T-helper 17 cell (primary cell): Measurements from ENCODE around the gene ARL6IP4. TPM values are rescaled to one million over a fixed set of nuclear protein-coding genes. Genes with fewer than 3 reads are reported as not detected.
"Not testable (repeated sequence)": the region's sequence is repeated elsewhere in the genome, so short reads cannot be mapped to it uniquely, and the experiment has no call there.

ENCODE experiments used
- ATAC-seq: fragments of 150-1000 bp; cut with Tn5 transposase; 2 replicates; pipeline ENCODE4 v1.10.0; 2021; ENCODE audit warnings: mild to moderate bottlenecking, moderate library complexity
- DNase-seq, 3 donors: peaks; one replicate each; pipeline versions ENCODE4 v3.0.0 to v3.0.0-alpha.2; 2020 to 2021
- H3K9me3 ChIP-seq: one replicate; pipeline ENCODE4 v1.7.0; 2013; ENCODE audit warnings: low read length, mild to moderate bottlenecking; ENCODE audit not compliant: control insufficient read depth, poor library complexity, severe bottlenecking
- H3K27ac Mint-ChIP-seq: one replicate; pipeline ENCODE4 v1.8.0; 2022; ENCODE audit warnings: mild to moderate bottlenecking, moderate library complexity, mixed read lengths
- H3K27me3 Mint-ChIP-seq: one replicate; pipeline ENCODE4 v1.8.0; 2022; ENCODE audit warnings: mixed read lengths
- H3K36me3 Mint-ChIP-seq: one replicate; pipeline ENCODE4 v1.8.0; 2022; ENCODE audit warnings: low read depth, mixed read lengths
- H3K4me1 Mint-ChIP-seq: one replicate; pipeline ENCODE4 v1.8.0; 2022; ENCODE audit warnings: mild to moderate bottlenecking, mixed read lengths
- H3K4me3 Mint-ChIP-seq: one replicate; pipeline ENCODE4 v1.8.0; 2022; ENCODE audit warnings: mild to moderate bottlenecking, moderate library complexity, mixed read lengths
- total RNA-seq, 4 donors: library from RNA in 2 of 4; stranded (reverse) in 2 of 4; gene quantifications; one replicate each; pipeline ENCODE4 v1.2.3 and lab custom pipeline; 2022 to 2026

ARL6IP4 gene
- total RNA-seq, 2 donors from 2014 or later = 109 to 131 TPM

DNA sequence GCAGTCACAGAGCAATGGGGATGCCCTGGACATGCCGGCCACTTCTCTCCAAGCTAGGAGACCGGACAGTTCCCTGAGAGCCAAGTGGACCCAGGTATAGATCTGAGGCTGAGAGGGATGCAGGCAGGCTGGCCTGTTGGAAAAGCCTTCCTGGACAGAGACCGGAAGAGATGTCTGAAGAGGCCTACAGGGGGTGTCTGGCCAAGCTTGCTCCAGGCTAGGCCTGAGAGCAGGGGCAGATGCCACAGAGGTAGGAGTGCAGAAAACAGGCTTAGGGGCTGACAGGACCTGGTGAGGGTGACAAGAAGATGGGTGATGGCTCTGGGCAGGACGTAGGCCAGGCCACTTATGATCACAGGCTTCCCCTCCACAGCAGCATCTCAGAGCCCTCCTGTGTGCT lies 30.2 kb downstream of the ARL6IP4 start:
- DNase-seq = no peak
- H3K4me1 Mint-ChIP-seq = peaks cover 2% of the 10 kb centered on the region
- H3K4me3 Mint-ChIP-seq = no peak overlapping the region

GRCh38 chr12:123011701-123012100 lies 31.2 kb downstream of the ARL6IP4 start:
- no peak overlapping the region for H3K4me3 Mint-ChIP-seq
- ATAC-seq = no peak
- no peak for DNase-seq
- no peak overlapping the region for H3K27ac Mint-ChIP-seq
- H3K4me1 Mint-ChIP-seq = peaks cover 2% of the 10 kb centered on the region
- no peaks in the 10 kb centered on the region for H3K27me3 Mint-ChIP-seq
- peaks cover 5% of the 10 kb centered on the region for H3K36me3 Mint-ChIP-seq
- H3K9me3 ChIP-seq = no peaks in the 10 kb centered on the region

More for the DNA sequence above, 30.2 kb downstream of the ARL6IP4 start:
- ATAC-seq = no peak
- Mint-ChIP-seq H3K36me3 (peaks cover 4% of the 10 kb centered on the region), H3K27me3 (no peaks in the 10 kb centered on the region), H3K27ac (no peak overlapping the region)
- H3K9me3 ChIP-seq = no peaks in the 10 kb centered on the region

- no peaks in the 10 kb centered on the region for H3K27me3 Mint-ChIP-seq
- H3K4me1 Mint-ChIP-seq = peaks cover 4% of the 10 kb centered on the region
- H3K27ac Mint-ChIP-seq = no peak overlapping the region
- H3K9me3 ChIP-seq = no peaks in the 10 kb centered on the region
- DNase-seq (no peak), ATAC-seq (no peak)
- H3K36me3 Mint-ChIP-seq = peaks cover 3% of the 10 kb centered on the region
- no peak overlapping the region for H3K4me3 Mint-ChIP-seq
Measured at GRCh38 chr12:123013185-123014095, 33.0 kb downstream of the ARL6IP4 start.

DNA sequence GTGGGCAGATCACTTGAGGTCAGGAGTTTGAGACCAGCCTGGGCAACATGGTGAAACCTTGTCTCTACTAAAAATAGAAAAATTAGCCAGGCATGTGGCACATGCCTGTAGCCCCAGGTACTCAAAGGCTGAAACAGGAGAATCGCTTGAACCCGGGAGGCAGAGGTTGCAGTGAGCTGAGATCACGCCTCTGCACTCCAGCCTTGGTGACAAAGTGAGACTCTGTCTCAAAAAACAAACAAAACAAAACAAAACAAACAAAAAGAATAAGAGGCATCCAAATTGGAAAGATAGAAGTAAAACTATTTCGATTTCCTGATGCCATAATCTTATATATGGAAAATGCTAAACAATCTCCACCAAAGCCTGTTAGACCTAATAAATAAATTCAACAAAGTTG lies 34.0 kb downstream of the ARL6IP4 start:
- not testable (repeated sequence) for H3K4me3 Mint-ChIP-seq, ATAC-seq, H3K4me1 Mint-ChIP-seq

GRCh38 chr12:123017753-123018152 lies 37.3 kb downstream of the ARL6IP4 start:
- no peak overlapping the region for H3K27ac Mint-ChIP-seq
- H3K27me3 Mint-ChIP-seq = no peaks in the 10 kb centered on the region
- H3K4me3 Mint-ChIP-seq = no peak overlapping the region
- H3K9me3 ChIP-seq = no peaks in the 10 kb centered on the region
- DNase-seq (no peak), ATAC-seq (no peak)
- H3K4me1 Mint-ChIP-seq = peaks cover 7% of the 10 kb centered on the region
- peaks cover 3% of the 10 kb centered on the region for H3K36me3 Mint-ChIP-seq

More for the DNA sequence above, 34.0 kb downstream of the ARL6IP4 start:
- not testable (repeated sequence) for H3K9me3 ChIP-seq, H3K27ac Mint-ChIP-seq, DNase-seq, H3K27me3 Mint-ChIP-seq, H3K36me3 Mint-ChIP-seq

DNA sequence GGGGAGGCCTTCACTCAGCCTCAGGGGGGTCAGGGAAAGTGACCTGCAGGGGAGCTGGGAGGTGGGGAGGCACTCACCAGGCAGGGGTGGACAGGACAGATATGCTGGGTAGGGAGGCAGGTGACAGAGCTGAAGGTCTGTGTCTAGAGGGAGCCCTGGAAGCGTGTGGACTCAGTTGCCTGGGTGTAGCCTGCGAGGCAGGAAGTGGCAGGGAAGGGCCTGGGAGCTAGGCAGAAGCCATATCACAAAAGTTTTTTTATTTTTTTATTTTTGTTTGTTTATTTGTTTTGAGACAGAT lies 39.3 kb downstream of the ARL6IP4 start:
- Mint-ChIP-seq H3K27me3 (no peaks in the 10 kb centered on the region), H3K4me3 (no peak overlapping the region), H3K4me1 (peaks cover 7% of the 10 kb centered on the region), H3K27ac (no peak overlapping the region), H3K36me3 (peaks cover 3% of the 10 kb centered on the region)
- DNase-seq (no peak), ATAC-seq (no peak)
- H3K9me3 ChIP-seq = no peaks in the 10 kb centered on the region

DNA sequence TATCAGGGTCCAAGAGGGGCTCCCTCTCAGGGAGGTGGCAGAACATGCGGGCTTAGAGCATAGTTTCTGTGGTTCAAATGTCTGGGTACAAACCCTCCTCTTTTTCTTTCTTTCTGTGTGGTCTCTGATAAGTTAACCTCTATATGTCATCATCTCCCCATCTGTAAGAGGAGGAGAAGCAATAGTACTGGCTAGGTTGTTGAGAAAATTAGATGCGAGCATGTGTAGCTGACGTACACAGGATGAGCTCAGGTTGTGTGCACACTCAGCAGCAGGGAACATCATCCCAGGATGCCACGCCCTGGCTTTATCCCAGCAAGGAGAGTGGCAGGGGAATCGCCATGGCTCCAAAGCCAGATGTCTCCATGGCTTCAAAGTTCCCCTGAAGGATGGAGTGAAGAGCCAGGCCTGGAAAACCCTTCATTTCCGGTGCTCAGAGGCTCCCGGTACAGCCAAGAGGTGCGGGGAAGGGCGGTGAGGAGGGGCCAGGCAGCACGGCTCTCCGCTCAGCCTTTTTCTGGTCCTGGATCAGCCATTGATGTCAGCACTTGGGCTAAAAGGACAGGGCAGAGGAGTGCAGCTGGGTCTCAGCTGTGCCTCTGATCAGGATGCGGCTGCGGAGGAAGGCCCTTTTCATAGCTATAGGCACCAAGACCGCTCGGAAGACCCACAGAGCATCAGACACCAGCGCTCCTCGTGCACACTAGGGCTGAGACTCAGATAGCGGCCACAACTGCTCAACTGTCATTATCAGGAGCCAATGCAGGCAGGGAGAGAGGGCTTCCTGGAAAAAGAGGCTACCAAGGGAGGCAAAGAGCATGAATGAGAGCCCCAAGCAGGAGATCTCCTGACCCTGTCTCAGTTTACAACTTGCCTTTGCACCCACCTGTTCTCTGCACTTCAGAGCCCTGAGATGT lies 41.5 kb downstream of the ARL6IP4 start:
- Mint-ChIP-seq H3K27ac (no peak overlapping the region), H3K36me3 (no peaks in the 10 kb centered on the region), H3K4me3 (no peak overlapping the region), H3K4me1 (peaks cover 7% of the 10 kb centered on the region), H3K27me3 (no peaks in the 10 kb centered on the region)
- no peaks in the 10 kb centered on the region for H3K9me3 ChIP-seq
- ATAC-seq (no peak), DNase-seq (no peak)

DNA sequence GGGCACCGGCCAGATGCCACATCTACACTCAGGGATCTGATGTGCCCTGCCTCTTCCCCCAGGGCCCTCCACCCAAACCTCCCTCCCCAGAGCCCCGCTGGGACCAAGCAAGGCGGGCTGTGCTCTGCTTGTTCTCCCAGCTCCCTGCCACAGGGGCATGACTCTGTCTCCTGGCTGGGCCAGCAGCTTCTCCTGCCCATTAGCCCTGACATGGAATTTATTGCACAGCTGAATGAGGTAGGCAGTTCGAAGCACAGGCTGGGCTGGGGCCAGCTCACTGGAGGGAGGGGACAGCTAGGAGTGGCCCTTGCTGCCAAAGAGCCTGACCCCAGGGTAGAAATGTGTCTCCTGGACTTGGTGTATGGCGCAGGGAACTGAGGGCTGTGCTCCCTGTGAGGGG lies 42.4 kb downstream of the ARL6IP4 start:
- no peak overlapping the region for H3K4me3 Mint-ChIP-seq
- no peaks in the 10 kb centered on the region for H3K36me3 Mint-ChIP-seq
- ATAC-seq (no peak), DNase-seq (no peak)
- H3K27ac Mint-ChIP-seq = no peak overlapping the region
- peaks cover 7% of the 10 kb centered on the region for H3K4me1 Mint-ChIP-seq
- H3K27me3 Mint-ChIP-seq = no peaks in the 10 kb centered on the region
- H3K9me3 ChIP-seq = no peaks in the 10 kb centered on the region

DNA sequence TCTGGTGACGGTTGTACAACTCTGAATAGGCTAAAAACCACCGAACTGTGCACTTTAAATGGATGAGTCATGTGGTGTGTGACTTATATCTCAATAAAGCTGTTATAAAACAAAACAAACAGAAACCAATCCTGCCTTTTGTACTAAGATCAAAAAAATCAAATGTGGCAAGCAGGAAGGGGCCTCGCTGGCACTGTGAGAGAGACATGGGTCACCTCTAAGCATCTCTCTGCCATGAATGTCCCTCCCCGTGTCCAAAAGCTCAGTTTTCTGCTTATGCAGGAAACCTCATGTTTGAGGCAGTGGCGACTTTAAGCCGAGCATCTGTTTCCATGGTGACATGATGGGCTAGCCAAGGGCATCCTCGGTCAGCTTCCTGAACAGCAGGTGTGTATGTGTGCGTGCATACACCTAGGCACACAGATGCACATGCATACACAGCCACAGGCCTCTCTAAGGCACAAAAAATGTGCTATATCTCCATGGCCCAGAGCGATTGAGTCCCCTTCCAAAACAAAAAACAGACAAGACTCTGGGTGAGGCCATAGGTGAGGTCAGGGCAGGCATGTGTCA lies 44.4 kb downstream of the ARL6IP4 start:
- Mint-ChIP-seq H3K36me3 (no peaks in the 10 kb centered on the region), H3K27ac (peak overlapping the region; percentile 24), H3K27me3 (no peaks in the 10 kb centered on the region), H3K4me3 (no peak overlapping the region), H3K4me1 (peaks cover 3% of the 10 kb centered on the region)
- ATAC-seq = peak; percentile 28
- DNase-seq = no peak
- H3K9me3 ChIP-seq = no peaks in the 10 kb centered on the region

DNA sequence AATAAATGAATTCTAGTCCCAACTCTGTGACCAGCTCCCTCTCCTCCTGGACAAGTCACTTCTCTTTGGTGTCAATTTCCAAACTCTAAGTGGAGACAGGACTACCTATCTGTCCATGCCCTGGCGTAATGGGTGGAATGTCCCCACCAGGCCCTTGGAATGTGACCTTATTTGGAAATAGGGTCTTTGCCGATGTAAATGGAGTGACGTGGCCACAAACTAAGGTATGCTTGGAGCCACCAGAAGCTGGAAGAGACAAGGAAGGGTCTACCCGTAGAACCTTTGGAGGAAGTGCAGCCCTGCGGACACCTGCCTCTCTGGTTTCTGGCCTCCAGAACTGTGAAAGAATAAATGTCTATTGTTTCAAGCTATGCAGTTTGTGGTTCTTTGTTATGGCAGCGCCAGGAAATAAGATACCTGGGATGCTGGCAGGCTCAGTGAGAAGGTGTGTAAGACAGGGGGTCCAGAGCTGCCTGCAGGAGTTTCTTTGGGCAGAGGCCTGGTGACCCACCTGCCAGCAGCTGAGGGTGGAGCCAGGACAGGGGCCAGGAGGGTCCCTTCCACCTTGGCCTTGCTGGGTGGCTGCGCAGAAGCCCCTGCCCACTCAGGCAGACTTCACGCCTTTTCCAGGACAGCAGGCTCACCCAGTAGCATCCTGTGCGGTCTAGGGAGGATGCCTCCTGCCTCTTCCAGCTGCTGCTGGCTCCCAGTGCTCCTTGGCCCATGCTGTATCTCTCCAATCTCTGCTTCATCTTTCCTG lies 45.8 kb downstream of the ARL6IP4 start:
- Mint-ChIP-seq H3K27ac (peak overlapping the region; percentile 24), H3K4me1 (peaks cover 3% of the 10 kb centered on the region), H3K36me3 (no peaks in the 10 kb centered on the region)

GRCh38 chr12:123027726-123028445 lies 47.4 kb downstream of the ARL6IP4 start:
- no peak for ATAC-seq
- Mint-ChIP-seq H3K27ac (no peak overlapping the region), H3K4me3 (no peak overlapping the region)

More for the DNA sequence above, 45.8 kb downstream of the ARL6IP4 start:
- ATAC-seq (no peak), DNase-seq (no peak)
- H3K4me3 Mint-ChIP-seq = no peak overlapping the region
- no peaks in the 10 kb centered on the region for H3K27me3 Mint-ChIP-seq
- no peaks in the 10 kb centered on the region for H3K9me3 ChIP-seq

GRCh38 chr12:123028475-123028874 lies 48.0 kb downstream of the ARL6IP4 start:
- no peak for DNase-seq
- H3K4me1 Mint-ChIP-seq = peaks cover 5% of the 10 kb centered on the region
- H3K4me3 Mint-ChIP-seq = no peak overlapping the region
- H3K36me3 Mint-ChIP-seq = no peaks in the 10 kb centered on the region
- H3K27me3 Mint-ChIP-seq = no peaks in the 10 kb centered on the region
- H3K9me3 ChIP-seq = no peaks in the 10 kb centered on the region
- no peak for ATAC-seq
- H3K27ac Mint-ChIP-seq = no peak overlapping the region

More at GRCh38 chr12:123027726-123028445, 47.4 kb downstream of the ARL6IP4 start:
- H3K4me1 Mint-ChIP-seq = peaks cover 3% of the 10 kb centered on the region
- H3K9me3 ChIP-seq = no peaks in the 10 kb centered on the region
- no peaks in the 10 kb centered on the region for H3K27me3 Mint-ChIP-seq
- no peaks in the 10 kb centered on the region for H3K36me3 Mint-ChIP-seq
- DNase-seq = no peak
